OCI-LY3 (cell line): Measurements from ENCODE around the gene ADAM8.

Experiments used
- CTCF ChIP-seq: fragments of 200-600, 300-600 bp; sonication (generic); IDR thresholded peaks from 2 replicates; pipeline ENCODE4 v1.5.1; 2014; ENCODE audit warnings: antibody characterized with exemption, low read length, low read depth
- EZH2phosphoT487 ChIP-seq: fragments of 200-600 bp; shearing (Covaris generic); IDR thresholded peaks from 2 replicates; pipeline ENCODE4 v1.6.1; 2018; ENCODE audit warnings: antibody characterized with exemption, mixed run types, low read depth

DNA sequence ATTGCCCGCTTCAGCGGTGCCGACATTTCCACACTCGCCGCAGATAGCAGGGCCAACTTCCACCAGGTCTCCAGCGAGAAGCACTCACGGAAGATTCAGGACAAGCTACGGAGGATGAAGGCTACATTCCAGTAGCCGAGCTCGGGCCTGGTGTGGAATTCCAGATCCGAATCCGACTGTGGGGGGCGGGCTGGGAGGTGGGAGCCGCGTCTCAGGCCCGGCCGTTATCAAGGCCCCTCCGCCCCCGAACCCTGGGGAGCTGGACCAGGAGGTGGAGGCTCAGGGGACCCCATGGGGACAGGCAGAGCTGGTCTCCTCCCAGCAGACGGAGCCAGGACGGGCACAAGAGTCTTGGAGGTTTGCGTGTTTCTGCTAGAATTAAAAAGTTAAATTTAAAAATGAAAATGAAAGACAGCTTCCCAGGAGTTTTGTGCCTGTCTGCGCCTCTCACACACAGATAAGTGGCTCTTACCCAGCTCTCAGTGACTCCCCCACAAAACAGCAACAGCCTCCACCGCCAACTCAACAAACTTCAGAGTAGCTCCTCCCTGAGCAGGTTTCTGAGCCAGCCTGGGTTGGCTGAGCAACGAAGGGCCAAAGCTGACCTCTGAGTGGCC is 51.8 kb downstream of the ADAM8 start:
- no peak for TF ChIP-seq CTCF
- no peak for TF ChIP-seq EZH2phosphoT487
